Endometrial microvascular endothelial cells (primary cell): ENCODE data around the gene PTPRN2. TPM values are rescaled to one million over a fixed set of nuclear protein-coding genes. Genes with fewer than 3 reads are reported as not detected.

Source experiments
- in situ Hi-C: cut with HindIII; loops from 2 replicates; pipeline ENCODE4 v1.10.0; 2017; ENCODE audit warnings: low sequenced_read_pairs, low pct_unique_long_range_greater_than_20kb; ENCODE audit errors: inconsistent ontology term
- total RNA-seq: library from RNA; depleted of rRNA; stranded (reverse); fragments of >200 nt; gene quantifications from one replicate; pipeline ENCODE4 v1.2.3, GENCODE V29; 2015; ENCODE audit errors: inconsistent ontology term

PTPRN2 gene
- total RNA-seq, 1 donor from 2014 or later: 13.3 TPM

GRCh38 chr7:158109364-158110033, 478.1 kb downstream of the PTPRN2 start:
- in situ Hi-C loops: no loop called here

GRCh38 chr7:158108646-158109293, 478.9 kb downstream of the PTPRN2 start:
- in situ Hi-C loops: no loop called here

GRCh38 chr7:158107806-158108205, 479.8 kb downstream of the PTPRN2 start:
- in situ Hi-C loops: no loop called here

GRCh38 chr7:158106272-158106671, 481.4 kb downstream of the PTPRN2 start:
- in situ Hi-C loops: no loop called here

DNA sequence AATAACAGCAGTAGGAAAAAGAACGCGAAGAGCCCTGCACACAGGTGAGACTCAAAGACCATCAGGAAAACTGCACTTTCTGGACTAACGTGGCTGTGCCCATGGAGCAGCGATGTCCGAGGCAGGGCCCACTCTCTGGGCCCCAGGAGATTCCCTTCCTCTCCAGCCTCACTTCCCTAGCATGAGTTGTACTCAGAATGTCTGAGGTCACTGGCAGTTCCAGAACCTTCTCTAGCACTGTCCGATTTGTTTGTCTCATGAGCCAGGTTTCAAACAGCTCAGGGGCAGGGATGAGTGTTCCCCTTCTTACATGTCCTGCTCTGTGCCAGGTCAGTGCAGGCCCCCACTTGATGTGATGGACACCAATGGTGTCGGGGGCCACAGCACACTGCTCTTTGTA, 484.2 kb downstream of the PTPRN2 start:
- in situ Hi-C loops: no loop called here

- in situ Hi-C loops: no loop called here
Observed at GRCh38 chr7:158102897-158103296, 484.7 kb downstream of the PTPRN2 start.

- in situ Hi-C loops: no loop called here
Observed at GRCh38 chr7:158101821-158102450, 485.7 kb downstream of the PTPRN2 start.

DNA sequence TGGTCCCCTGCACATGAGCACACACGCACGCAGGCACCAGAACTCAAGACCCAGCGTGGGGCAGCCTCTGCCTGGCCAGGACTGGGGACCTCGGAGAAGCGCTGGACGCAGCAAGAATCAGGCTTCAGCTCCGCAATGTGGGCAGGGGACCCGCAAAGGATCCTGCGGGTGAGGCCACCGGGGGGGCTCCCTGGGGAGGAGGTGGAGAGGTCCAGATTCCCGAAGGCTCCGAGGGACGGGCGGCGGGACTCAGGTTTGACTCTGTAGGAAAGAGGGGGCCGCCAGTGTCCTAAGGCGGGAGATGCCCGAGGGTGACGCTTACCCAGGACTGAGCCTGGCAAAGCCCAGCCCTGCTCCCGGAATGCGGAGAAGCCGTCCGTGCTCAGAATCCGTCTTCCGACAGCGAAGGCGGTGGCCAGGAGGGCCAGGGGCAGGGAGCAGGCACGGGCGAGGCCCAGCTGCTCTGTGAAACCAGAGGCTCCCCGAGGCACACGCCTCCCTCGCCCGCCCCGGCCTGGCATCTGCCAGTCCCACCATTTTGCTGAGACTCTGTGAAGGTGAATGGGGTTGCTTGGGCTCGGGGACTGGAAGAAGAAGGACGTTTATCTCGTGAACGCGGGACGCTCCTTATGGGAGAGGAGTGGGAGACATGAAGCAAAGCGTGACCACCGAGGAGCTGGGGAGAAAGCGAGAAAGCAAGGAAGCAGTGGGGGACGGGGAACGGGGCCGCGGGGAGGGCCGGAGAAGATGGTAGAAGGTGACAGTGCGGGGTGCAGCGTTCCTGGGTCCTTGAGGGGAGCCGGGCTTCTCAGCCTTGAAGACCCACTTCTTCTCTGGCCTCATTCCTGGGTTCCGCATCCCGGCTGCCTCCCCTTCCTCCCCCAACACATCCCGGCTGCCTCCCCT, 489.2 kb downstream of the PTPRN2 start:
- in situ Hi-C loops: no loop called here

GRCh38 chr7:158097453-158098124, 490.0 kb downstream of the PTPRN2 start:
- in situ Hi-C loops: no loop called here

GRCh38 chr7:158097106-158097452, 490.5 kb downstream of the PTPRN2 start:
- in situ Hi-C loops: no loop called here

DNA sequence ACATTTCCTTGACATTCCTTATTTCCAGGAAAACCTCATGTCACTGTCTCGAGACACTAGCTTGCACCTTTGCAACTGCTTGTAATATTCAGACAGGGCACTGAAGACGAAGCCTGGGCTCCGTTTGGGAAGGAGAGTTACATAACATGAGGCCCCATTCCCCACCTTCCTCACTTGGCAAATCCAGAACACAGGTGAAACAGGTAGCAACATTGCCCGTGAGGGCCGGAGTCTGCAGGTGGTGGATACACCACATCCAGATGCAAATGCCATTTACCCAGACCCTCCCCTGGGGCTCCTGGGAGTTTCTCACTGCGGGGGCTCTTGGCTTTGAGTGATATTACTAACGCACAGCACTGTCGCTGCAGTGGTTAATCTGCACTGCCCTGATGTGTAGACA, 491.0 kb downstream of the PTPRN2 start:
- in situ Hi-C loops: no loop called here

DNA sequence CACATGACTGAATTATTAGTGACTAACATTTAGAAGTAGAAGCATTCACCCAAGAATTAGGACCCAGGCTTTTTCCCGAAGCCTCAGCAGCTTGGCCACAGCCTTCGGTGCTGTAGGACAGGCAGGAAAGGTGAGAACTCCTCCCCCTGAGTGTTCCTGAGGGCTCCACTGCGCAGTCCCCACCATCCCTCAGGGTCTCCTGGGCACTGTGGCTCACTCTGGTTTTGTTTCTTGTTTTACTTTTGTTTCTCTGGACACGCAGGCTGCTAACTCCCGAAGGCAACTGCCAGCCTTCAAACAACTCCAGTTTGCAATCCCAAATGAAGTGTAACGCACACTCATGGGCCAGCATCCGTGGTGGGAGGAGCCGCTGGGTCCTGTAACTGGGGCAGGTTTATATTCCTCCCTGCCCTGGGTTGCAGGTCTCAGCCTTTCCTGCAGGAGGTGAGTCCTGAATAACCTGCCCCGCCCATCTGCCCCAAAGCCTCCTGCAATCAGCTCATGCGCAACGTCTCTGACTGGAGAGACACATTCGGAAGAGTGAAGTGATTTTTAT, 492.9 kb downstream of the PTPRN2 start:
- in situ Hi-C loops: no loop called here

GRCh38 chr7:158094046-158094445, 493.6 kb downstream of the PTPRN2 start:
- in situ Hi-C loops: no loop called here

GRCh38 chr7:158093156-158093796, 494.3 kb downstream of the PTPRN2 start:
- in situ Hi-C loops: no loop called here

GRCh38 chr7:158087196-158087595, 500.4 kb downstream of the PTPRN2 start:
- in situ Hi-C loops: no loop called here

DNA sequence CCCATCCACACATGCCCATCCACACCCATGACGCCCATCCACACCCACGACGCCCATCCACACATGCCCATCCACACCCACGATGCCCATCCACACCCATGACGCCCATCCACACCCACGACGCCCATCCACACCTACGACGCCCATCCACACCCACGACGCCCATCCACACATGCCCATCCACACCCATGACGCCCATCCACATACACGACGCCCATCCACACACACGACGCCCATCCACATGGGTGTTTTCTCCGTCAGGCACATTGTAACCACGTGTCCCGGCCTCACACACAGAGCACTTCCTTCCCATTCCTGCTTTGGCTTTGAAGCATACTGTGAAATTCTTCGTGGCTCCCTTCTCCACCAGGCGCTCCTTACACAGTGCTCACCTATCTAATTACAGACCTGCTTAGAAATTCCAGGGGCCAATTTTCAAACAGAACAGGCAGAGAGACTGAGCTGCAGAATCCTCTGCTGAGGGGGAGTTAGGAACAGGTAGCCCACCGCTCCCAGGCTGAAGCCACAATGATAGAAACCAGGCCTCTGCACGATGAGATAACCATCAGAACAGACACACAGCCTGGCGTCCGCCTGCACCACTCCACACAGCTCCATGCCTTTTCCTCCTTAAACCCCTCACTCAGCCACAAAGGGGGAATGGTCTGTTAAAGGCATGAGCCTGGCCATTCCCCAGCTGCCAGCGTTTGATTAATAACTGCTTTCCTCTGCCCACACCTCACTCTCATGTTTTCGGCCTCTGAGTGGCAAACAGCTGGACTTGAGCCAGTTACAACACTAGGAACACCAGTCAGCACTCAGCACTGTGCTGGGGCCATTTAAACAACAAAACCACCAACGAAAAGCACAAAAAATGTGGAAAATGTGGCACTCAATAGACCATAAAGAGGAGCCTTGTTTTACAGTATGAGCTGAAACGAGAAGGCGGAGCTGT, 501.6 kb downstream of the PTPRN2 start:
- in situ Hi-C loops: no loop called here

GRCh38 chr7:158084555-158084954, 503.1 kb downstream of the PTPRN2 start:
- in situ Hi-C loops: no loop called here
